Measurements from ENCODE around the gene EMX1. TPM values are rescaled to one million over a fixed set of nuclear protein-coding genes. Genes with fewer than 3 reads are reported as not detected.

Gene EMX1
- total RNA-seq (2014; rRNA removed; shearing (Covaris generic)) = not detected in 2 replicates
- polyA plus RNA-seq (2015; cell fraction: cytosol; rRNA removed) = 0.20 TPM in 1 of 2 replicates, not detected in the other
- polyA plus RNA-seq (2015; cell fraction: nucleus; rRNA removed) = not detected in 2 replicates

- peak; percentile 63 for DNase-seq (ENCODE audit: low read depth, low spot score)
- in situ Hi-C loops (cut with HindIII; ENCODE audit: low pct_unique_long_range_greater_than_20kb, low sequenced_read_pairs) = no loop called here
These were observed at the start of gene EMX1 for GRCh38 chr2:72917138-72917876. Gene EMX1 (plus strand): TSS chr2:72917519. CDS start chr2:72917853, 334 bp downstream.

GRCh38 chr2:72871060-72871459 lies 46.3 kb upstream of the EMX1 start:
- in situ Hi-C loops (cut with HindIII; ENCODE audit: low pct_unique_long_range_greater_than_20kb, low sequenced_read_pairs) = no loop called here
- no peak for DNase-seq (ENCODE audit: low read depth, low spot score)

- no peak for DNase-seq (ENCODE audit: low read depth, low spot score)
- in situ Hi-C loops (cut with HindIII; ENCODE audit: low pct_unique_long_range_greater_than_20kb, low sequenced_read_pairs) = no loop called here
These were observed 45.4 kb upstream of the EMX1 start for GRCh38 chr2:72871880-72872279.

DNA sequence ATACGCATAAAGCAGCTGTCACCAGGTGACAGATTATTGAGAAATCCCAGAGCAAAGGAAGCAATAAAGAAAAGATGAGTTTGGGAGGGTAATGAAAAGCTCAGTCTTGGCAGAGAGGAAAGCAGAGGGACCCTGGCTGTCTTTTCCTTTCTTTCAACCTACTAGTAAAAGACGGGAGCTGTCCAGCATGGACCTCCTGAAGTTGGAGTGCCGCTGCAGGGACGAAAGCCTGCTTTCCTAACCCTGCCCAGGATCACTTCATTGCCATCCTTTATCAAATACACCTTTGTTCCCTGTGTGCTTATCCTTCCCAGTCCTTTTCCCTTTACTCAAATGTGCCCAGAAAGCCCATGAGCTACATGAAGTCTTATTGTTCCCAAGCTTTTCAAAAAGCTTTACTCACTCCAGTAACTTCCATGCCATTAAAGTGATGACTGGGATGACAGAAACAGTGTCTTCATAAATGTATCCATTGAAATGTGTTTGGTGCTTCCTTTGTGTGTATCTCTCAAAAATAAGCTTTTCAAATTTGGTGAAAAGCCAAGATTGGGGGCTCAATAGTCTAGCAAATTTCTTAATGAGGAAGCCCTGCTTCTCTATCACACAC lies 33.9 kb upstream of the EMX1 start:
- peak; percentile 40 for DNase-seq (ENCODE audit: low read depth, low spot score)
- in situ Hi-C loops (cut with HindIII; ENCODE audit: low pct_unique_long_range_greater_than_20kb, low sequenced_read_pairs) = no loop called here

DNA sequence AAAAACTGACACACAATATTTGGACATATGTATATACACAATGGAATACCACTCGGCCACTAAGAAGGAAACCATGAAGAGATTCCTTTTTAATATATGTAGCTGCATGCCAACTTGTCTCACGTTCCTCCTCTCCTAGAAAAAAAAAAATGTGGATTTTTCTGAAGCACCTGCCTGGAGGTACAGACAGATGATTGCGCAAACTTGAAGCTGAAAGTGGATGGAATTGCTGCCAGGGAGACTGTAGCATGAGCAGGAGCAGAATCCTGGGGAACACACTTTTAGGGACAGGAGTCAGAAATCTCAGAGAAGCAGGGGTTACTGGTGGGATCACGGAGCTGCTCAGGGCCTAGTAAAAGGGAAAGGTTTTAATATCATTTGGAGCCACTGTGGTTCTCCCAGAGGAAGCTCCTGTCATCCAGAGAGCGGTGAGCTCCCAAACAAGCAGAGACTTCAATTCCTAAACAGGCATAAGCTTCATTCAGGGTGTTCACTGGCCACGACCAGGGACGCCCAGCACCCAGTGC lies 30.8 kb upstream of the EMX1 start:
- DNase-seq (ENCODE audit: low read depth, low spot score) = no peak
- in situ Hi-C loops (cut with HindIII; ENCODE audit: low pct_unique_long_range_greater_than_20kb, low sequenced_read_pairs) = no loop called here

DNA sequence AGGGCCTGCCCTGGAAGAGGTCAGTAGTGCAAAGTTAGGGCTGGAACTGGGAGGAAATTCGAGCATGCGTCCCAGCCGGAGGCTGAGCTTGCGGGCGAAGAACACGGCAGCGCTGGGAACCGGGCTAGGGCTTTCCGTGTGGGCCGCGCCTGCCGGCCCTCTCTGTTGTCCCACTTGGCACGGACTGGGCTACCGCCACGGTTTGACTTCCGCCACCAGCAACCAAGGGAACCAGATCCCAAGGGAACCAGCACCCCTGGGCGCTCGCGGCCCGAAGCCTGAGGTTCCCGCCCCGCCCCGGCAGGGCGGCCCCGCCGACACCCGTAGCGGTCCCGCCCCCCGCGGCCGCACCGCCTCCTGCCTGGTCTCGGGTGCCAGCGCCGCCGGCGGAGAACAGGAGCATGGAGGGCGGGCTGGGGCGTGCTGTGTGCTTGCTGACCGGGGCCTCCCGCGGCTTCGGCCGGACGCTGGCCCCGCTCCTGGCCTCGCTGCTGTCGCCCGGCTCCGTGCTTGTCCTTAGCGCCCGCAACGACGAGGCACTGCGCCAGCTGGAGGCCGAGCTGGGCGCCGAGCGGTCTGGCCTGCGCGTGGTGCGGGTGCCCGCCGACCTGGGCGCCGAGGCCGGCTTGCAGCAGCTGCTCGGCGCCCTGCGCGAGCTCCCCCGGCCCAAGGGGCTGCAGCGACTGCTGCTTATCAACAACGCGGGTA lies 30.1 kb upstream of the EMX1 start, which contains the start of gene SPR:
SPR (plus strand) TSS at position 377 of the 708 bp plus-strand sequence; CDS start at position 402, 25 bp downstream.
- in situ Hi-C loops (cut with HindIII; ENCODE audit: low pct_unique_long_range_greater_than_20kb, low sequenced_read_pairs) = no loop called here

DNA sequence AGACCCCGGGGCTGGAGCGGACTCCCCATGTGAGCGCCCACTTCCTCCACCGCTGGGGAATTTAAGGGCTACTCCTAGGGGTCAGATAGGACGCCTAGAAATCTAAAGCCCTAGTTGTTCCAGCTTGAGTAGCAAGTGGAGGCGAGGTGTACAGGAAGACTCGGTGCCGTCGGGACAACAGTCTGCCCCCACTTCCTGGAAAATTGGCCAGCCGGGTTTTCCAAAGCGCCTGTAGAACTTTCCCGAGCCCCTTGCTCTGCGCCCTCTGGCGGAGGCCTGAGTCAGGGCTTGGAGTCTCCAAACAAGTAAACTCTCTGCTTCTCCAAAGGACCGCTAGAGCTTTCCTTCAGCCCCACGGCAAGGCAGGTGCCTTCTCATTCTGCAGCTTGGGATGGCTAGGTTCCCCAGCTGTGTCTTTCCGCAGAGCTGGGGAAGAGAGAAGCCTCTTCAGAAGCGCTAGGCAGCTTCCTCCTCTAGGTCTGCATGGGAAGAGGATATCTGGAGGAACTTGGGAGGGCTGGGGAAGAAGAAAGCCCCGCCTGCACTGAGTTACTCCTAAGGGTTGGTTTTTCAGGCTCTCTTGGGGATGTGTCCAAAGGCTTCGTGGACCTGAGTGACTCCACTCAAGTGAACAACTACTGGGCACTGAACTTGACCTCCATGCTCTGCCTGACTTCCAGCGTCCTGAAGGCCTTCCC lies 29.4 kb upstream of the EMX1 start:
- DNase-seq (ENCODE audit: low read depth, low spot score) = peak; percentile 95
- in situ Hi-C loops (cut with HindIII; ENCODE audit: low pct_unique_long_range_greater_than_20kb, low sequenced_read_pairs) = no loop called here

More for the DNA sequence above, 30.1 kb upstream of the EMX1 start, which contains the start of gene SPR:
- peak; percentile 84 for DNase-seq (ENCODE audit: low read depth, low spot score)

GRCh38 chr2:72888438-72889202 lies 28.7 kb upstream of the EMX1 start:
- DNase-seq (ENCODE audit: low read depth, low spot score) = no peak
- in situ Hi-C loops (cut with HindIII; ENCODE audit: low pct_unique_long_range_greater_than_20kb, low sequenced_read_pairs) = no loop called here

DNA sequence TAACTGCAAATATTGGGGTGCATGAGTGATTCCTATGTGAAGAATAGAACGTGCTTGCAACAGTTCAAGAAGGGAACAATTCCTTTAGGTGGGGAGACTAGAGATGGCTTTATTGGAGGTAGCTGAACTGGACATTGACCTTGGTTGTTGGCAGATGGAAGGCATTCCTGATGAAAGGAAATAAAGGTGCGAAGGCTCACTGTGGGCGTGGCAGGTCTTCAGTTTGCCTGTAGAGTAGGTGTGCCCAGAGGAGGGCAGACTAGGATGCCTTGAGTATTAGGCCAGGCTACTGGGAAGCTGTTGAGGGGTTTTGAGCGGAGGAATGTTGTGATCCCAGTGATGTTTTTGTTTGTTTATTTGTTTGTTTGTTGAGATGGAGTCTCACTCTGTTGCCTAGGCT lies 27.3 kb upstream of the EMX1 start:
- DNase-seq (ENCODE audit: low read depth, low spot score) = no peak
- in situ Hi-C loops (cut with HindIII; ENCODE audit: low pct_unique_long_range_greater_than_20kb, low sequenced_read_pairs) = no loop called here

DNA sequence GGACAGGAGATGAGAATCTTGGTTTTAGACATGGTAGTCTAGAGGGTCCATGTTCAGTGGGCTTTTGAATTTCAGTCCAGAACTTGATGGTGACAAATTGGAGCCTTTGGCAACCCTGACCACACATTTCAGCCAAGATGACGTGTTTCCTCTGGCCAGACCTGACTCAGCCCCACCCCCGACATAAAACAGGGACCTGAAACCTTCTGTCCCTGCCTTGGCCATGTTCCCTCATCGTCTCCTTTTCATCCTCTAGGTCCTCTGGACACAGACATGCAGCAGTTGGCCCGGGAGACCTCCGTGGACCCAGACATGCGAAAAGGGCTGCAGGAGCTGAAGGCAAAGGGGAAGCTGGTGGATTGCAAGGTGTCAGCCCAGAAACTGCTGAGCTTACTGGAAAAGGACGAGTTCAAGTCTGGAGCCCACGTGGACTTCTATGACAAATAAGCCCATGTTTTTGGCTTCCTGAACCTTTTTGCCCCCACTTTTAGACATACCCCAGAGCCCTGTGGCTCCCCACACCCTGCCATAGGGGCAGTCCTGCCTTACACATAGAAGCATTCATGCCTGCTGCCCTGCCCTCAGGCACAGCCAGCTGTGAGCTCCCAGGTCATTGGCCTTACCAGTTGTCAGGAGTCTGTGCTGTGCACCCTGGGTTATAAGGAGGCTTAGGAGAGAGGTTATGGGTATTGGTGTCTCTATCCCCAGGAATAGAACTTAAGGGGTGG lies 26.1 kb upstream of the EMX1 start:
- DNase-seq (ENCODE audit: low read depth, low spot score) = no peak
- in situ Hi-C loops (cut with HindIII; ENCODE audit: low pct_unique_long_range_greater_than_20kb, low sequenced_read_pairs) = no loop called here

GRCh38 chr2:72892506-72893173 lies 24.7 kb upstream of the EMX1 start:
- DNase-seq (ENCODE audit: low read depth, low spot score) = peak; percentile 80
- in situ Hi-C loops (cut with HindIII; ENCODE audit: low pct_unique_long_range_greater_than_20kb, low sequenced_read_pairs) = no loop called here

- in situ Hi-C loops (cut with HindIII; ENCODE audit: low pct_unique_long_range_greater_than_20kb, low sequenced_read_pairs) = no loop called here
- peak; percentile 83 for DNase-seq (ENCODE audit: low read depth, low spot score)
These were observed 23.6 kb upstream of the EMX1 start for GRCh38 chr2:72893594-72894319.

GRCh38 chr2:72894514-72894913 lies 22.8 kb upstream of the EMX1 start:
- in situ Hi-C loops (cut with HindIII; ENCODE audit: low pct_unique_long_range_greater_than_20kb, low sequenced_read_pairs) = no loop called here
- DNase-seq (ENCODE audit: low read depth, low spot score) = no peak

DNA sequence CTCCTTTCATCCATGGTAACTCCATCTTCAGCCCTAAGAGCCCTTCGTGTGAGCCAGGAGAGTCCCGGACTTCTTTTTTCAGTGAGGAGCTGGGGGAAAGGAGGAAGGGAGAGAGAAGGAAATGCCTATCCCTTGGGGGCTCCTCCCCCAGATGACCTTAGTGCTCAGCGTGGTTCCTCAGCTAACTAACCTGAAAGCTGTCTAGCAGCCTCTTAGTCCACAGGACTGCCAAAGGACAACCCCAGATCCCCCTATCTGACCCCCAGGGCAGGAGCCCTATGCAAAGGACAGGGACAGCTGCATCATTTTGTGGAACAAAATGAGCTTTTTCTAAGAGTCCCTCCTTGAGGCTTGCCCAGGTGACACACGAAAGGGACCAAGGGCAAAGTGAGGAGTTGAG lies 22.2 kb upstream of the EMX1 start:
- no peak for DNase-seq (ENCODE audit: low read depth, low spot score)
- in situ Hi-C loops (cut with HindIII; ENCODE audit: low pct_unique_long_range_greater_than_20kb, low sequenced_read_pairs) = no loop called here

GRCh38 chr2:72895759-72896281 lies 21.5 kb upstream of the EMX1 start:
- DNase-seq (ENCODE audit: low read depth, low spot score) = no peak
- in situ Hi-C loops (cut with HindIII; ENCODE audit: low pct_unique_long_range_greater_than_20kb, low sequenced_read_pairs) = no loop called here
